GM18519 (cell line): Measurements from ENCODE around the gene TMEM237.
"Not testable (repeated sequence)": the region's sequence is repeated elsewhere in the genome, so short reads cannot be mapped to it uniquely, and the experiment has no call there.

Source experiments
- ATAC-seq: cut with Tn5 transposase; IDR thresholded peaks from one replicate; pipeline ENCODE4 v1.9.1; 2021; ENCODE audit warnings: mild to moderate bottlenecking, moderate library complexity; ENCODE audit not compliant: unreplicated experiment, low FRiP score

The TMEM237 gene, protein sequence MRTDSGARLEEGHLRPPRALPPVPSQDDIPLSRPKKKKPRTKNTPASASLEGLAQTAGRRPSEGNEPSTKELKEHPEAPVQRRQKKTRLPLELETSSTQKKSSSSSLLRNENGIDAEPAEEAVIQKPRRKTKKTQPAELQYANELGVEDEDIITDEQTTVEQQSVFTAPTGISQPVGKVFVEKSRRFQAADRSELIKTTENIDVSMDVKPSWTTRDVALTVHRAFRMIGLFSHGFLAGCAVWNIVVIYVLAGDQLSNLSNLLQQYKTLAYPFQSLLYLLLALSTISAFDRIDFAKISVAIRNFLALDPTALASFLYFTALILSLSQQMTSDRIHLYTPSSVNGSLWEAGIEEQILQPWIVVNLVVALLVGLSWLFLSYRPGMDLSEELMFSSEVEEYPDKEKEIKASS

GRCh38 chr2:201643216-201643890 lies at the start of gene TMEM237:
TSS of gene TMEM237 (minus strand) at chr2:201643503. CDS start at chr2:201643400, 103 bp downstream.
- no peak for ATAC-seq

DNA sequence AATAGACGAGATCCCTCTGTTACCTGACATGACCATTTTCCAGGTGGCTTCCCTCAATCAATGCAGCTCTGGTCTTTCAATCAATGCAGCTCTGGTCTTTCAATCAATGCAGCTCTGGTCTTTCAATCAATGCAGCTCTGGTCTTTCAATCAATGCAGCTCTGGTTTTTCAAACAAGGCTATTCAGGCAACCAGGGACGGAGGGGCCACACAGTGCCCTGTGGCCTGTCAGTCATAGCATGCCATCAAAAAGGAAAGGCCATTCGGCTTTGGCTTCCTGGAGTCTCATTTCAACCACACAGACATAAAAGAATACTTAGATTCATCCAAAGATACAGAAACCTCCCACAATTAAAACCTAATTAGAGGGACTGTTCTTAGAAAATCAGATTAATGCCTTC lies 41.9 kb upstream of the TMEM237 start:
- ATAC-seq: no peak

DNA sequence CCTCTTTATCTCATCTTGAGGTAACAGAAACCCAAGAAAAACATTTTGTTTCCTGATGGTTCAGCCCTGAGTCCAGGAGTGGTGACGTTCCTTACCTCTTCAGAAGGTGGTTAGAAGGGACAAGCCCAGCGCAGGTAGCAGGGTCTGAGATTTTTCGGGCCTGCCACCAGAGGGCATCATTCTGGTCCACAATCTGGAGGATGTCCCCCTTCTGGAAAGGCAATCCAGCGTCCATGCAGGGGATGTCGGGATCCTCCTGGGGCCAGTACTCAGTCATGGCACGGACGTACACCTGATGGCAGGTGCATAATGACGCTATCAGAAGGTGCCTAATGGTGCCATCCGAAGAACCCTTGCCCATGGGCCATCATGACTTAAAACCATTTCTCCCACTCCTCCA lies 37.4 kb upstream of the TMEM237 start:
- no peak for ATAC-seq

DNA sequence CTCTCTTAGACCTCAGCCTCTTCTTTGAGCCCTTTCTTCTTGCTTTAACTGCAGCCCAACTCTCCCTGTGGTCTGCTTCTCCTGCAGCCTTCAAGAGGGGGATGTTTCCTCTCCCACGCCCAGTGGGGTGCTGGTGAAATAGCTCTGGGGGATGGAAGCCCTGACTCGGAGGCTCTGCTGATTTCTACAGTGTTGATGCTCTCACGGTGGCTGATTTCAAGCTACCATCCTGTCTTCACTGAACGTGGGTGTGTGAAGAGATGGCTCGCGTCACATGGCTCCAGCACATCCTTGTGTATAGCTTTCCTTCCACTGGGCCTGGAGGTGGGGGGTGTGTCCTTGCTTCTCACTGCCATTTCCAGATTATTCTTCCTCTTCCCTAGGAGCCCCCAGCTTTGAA lies 35.1 kb upstream of the TMEM237 start:
- ATAC-seq: no peak

DNA sequence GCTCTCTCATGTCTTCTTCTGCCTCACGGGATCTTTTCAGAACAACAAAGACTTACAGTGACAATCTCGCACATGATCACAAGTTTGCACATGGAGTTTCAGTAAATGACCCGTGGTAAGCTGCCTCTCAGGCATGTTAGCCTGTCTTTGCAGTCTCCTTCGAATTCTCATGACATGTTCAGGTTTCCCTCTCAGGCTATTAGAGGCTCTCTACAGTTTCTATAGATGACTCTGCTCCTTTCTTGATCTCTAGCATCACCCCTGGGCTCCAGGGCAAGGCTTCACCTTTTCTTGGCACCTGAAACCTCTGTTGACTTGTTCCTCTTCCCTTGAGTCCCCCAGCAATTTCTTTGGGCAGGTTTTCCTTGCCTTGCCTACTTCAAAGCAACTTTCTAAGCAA lies 32.2 kb upstream of the TMEM237 start:
- no peak for ATAC-seq

- ATAC-seq: no peak
Observed at GRCh38 chr2:201674794-201675193, 31.5 kb upstream of the TMEM237 start.

GRCh38 chr2:201674298-201674697 lies 31.0 kb upstream of the TMEM237 start:
- no peak for ATAC-seq

DNA sequence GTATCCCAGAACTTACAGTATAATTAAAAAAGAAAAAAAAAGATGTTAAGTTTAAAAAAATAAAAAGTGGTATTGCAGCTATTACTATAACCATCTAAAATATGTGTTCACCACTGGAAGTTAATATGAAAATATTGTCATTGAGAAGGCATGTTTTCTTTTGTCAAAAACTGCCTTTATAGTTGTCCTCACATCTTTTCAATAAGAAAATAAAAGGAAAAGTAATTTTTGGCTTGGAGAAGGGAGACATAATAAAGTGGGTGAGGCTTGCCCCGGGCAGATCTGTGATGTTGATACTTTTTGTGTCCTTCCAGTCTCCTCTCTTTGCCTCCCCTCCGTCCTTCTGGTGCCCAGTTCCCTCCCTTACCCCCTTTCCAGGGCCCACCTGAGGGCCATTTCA lies 30.2 kb upstream of the TMEM237 start:
- ATAC-seq: no peak

- not testable (repeated sequence) for ATAC-seq
Observed at GRCh38 chr2:201671205-201671604, 27.9 kb upstream of the TMEM237 start.

- ATAC-seq: no peak
Observed at GRCh38 chr2:201669865-201670264, 26.6 kb upstream of the TMEM237 start.

- ATAC-seq: no peak
Observed at GRCh38 chr2:201668402-201668910, 25.2 kb upstream of the TMEM237 start.

GRCh38 chr2:201664334-201664733 lies 21.0 kb upstream of the TMEM237 start:
- ATAC-seq: no peak

GRCh38 chr2:201661366-201661765 lies 18.1 kb upstream of the TMEM237 start:
- ATAC-seq: no peak

GRCh38 chr2:201660293-201660895 lies 17.1 kb upstream of the TMEM237 start:
- no peak for ATAC-seq

DNA sequence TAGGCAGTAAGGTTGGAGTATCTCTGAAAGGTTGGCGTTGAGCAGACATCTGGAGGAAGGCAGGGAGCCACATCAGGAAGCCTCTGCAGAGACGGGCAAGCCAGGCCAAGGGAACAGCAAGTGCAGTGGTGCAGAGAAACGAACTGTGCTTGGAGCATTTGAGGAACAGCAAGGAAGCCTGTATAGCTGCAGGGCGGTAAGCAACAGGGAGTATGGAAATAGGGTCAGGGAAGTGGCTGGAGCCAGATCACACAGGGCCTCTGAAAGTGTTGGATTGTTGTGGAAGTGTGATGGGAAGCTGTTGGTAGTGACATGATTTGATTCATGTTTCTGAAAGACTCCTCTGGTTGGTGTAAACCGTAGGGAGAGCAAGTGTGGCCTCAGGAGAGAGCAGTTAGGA lies 13.4 kb upstream of the TMEM237 start:
- ATAC-seq: no peak

DNA sequence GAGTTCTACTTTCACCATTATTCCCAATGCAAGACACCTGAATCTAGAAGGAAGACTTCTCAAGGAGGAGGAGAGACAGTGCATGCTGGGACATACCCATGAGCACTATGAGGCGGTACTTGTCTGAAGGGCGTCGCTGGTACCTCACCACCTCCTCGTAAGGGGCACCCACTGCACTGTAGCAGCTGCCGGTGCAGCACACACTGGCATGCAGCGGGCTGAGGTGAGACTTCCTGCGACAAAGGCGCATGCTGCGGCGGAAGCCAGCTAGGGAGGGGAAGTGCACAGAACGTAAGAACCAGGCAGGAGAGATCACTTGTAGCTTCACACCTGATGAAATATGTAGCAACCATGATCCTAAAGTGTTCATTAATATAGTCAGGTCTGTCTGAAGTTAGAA lies 12.8 kb upstream of the TMEM237 start:
- no peak for ATAC-seq

DNA sequence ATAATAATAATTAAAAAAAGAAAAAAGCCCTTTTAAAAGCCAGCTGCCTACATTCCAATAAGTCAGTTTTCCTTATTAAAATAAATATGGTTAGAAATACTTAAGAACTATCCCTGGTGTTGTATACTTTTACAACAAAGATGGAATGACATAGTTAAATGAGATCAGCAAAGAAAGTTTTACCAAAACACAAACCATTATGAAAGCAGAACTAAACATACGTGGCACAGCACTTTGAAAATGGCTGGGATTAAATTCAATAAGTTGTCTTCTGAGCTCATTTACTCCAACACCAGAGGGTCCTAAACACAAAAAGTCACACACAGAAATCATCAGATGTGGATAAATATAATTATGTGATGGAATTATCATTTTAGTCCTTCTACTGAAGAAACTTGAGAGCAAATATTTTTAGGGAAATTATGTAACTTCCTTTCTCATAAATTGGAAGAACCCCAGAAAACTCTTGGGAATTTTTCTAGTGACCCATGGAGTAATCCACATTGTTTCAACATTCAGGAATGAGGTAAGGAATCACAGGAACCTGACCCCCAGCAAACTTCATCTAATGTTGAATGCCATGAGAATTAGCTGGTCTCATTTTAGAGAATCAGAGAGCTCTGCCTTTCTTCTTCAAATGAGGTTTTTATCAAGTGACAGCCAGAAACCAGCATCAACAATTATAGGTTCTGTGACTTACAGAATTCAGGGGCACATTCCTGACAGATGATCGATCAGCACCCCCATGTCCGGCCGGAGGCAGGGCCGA lies 11.5 kb upstream of the TMEM237 start:
- ATAC-seq: no peak

DNA sequence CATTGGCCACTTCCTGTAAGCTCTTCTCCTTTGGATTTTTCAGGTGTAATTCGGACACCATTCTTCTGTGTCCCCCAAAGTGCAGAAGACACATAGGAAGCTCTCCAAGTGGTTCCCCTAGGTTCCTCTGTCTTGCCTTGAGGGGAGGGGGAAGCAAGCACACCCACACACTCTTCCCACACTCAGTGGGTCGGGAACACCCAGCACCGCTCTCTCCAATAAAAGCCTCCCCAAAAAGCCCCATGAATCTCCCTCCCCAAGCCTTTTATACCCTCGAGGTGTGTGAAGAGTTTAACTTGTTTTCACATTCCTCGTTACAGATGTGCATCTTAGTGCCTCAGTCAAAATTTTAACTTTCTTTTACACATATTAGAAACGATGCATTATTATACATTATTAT lies 9.9 kb upstream of the TMEM237 start:
- ATAC-seq: no peak

DNA sequence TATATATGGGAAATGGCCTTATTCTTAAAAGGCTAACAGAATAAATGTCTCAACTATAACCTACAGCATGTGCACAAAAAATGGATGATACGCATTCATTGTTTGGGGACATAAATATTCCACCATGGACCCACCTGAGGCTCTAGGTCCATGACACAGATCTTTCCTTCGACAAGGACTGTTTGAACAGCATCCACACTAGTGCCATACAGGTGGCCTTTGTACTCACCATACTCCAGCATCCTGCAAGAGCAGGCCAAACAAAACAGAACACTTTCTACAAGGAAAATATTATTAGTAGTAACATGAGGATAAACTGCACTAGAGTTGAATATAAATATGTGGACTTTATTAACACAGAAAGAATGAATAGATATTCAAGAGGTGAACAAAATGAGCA lies 6.1 kb upstream of the TMEM237 start:
- no peak for ATAC-seq

DNA sequence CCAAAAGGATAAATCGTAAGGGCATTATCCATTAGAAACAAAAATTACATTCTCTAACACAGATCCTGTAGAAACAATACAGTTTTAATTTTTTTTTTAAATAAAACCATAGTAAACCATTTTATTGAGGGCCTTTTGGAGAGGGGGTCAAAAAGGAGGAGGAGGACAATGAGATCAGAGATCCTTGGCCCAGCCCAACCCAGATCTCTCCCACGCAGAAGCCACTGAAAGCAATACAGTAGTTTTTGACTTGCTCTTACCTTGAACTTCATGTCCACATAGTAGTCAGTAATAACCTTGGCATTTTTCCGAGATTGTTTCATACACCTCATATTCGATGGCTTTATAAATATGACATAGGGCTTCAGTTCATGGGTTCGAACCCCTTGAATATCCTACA lies 4.1 kb upstream of the TMEM237 start:
- no peak for ATAC-seq

DNA sequence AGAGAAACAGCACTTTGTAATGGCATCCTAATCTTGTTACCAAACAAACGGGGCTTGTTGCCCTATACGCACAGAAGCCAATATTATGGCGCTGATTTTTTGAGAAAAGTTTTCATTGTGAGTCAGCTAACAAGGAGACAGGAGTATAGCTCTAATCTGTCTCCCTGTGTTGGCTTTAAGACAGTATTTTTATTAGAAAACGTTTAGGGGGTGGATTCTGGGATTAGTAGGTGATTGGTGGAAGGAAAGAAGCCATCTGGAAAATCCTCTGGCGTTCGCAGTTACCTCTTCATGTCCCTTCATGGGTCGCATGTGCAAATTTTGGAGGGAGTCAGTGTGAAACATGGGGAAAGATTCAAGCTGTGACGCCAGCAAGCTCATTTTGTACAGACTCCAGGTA lies 698 bp upstream of the TMEM237 start:
- no peak for ATAC-seq
